ENCODE measurements around the gene EEA1.

EEA1 gene

GRCh38 chr12:92951006-92951405, 21.9 kb upstream of the EEA1 start:
- no peaks in the 10 kb centered on the region for H3K27me3 ChIP-seq (ENCODE audit: control insufficient read depth, insufficient read depth, low read length)
- H3K4me3 ChIP-seq (ENCODE audit: low read length), result no peak overlapping the region
- H3K4me1 ChIP-seq (ENCODE audit: control insufficient read depth, insufficient read depth, low read length), result no peaks in the 10 kb centered on the region
- no peak overlapping the region for H3K27ac ChIP-seq (ENCODE audit: low read depth, low read length)
- H3K9ac ChIP-seq (ENCODE audit: low read length), result no peak overlapping the region
- no peaks in the 10 kb centered on the region for H3K36me3 ChIP-seq (ENCODE audit: control insufficient read depth, insufficient read depth, low read length)

- H3K9ac ChIP-seq (ENCODE audit: low read length), result no peak overlapping the region
- H3K27ac ChIP-seq (ENCODE audit: low read depth, low read length), result no peak overlapping the region
- H3K4me3 ChIP-seq (ENCODE audit: low read length), result no peak overlapping the region
- H3K4me1 ChIP-seq (ENCODE audit: control insufficient read depth, insufficient read depth, low read length), result no peaks in the 10 kb centered on the region
- H3K27me3 ChIP-seq (ENCODE audit: control insufficient read depth, insufficient read depth, low read length), result no peaks in the 10 kb centered on the region
- H3K36me3 ChIP-seq (ENCODE audit: control insufficient read depth, insufficient read depth, low read length), result no peaks in the 10 kb centered on the region
Observed at GRCh38 chr12:92950011-92950410, 20.9 kb upstream of the EEA1 start.

- H3K36me3 ChIP-seq (ENCODE audit: control insufficient read depth, insufficient read depth, low read length), result no peaks in the 10 kb centered on the region
- no peaks in the 10 kb centered on the region for H3K27me3 ChIP-seq (ENCODE audit: control insufficient read depth, insufficient read depth, low read length)
- no peak overlapping the region for H3K9ac ChIP-seq (ENCODE audit: low read length)
- no peak overlapping the region for H3K4me3 ChIP-seq (ENCODE audit: low read length)
- no peaks in the 10 kb centered on the region for H3K4me1 ChIP-seq (ENCODE audit: control insufficient read depth, insufficient read depth, low read length)
- no peak overlapping the region for H3K27ac ChIP-seq (ENCODE audit: low read depth, low read length)
Observed at GRCh38 chr12:92949466-92949865, 20.4 kb upstream of the EEA1 start.

GRCh38 chr12:92947589-92948215, 18.6 kb upstream of the EEA1 start:
- Histone ChIP-seq H3K4me1 (ENCODE audit: control insufficient read depth, insufficient read depth, low read length) (no peaks in the 10 kb centered on the region), H3K27ac (ENCODE audit: low read depth, low read length) (no peak overlapping the region)

GRCh38 chr12:92945659-92946220, 16.6 kb upstream of the EEA1 start:
- H3K4me3 ChIP-seq (ENCODE audit: low read length), result no peak overlapping the region
- no peak overlapping the region for H3K9ac ChIP-seq (ENCODE audit: low read length)
- no peaks in the 10 kb centered on the region for H3K36me3 ChIP-seq (ENCODE audit: control insufficient read depth, insufficient read depth, low read length)
- no peak overlapping the region for H3K27ac ChIP-seq (ENCODE audit: low read depth, low read length)
- no peaks in the 10 kb centered on the region for H3K4me1 ChIP-seq (ENCODE audit: control insufficient read depth, insufficient read depth, low read length)
- H3K27me3 ChIP-seq (ENCODE audit: control insufficient read depth, insufficient read depth, low read length), result no peaks in the 10 kb centered on the region

More at GRCh38 chr12:92947589-92948215, 18.6 kb upstream of the EEA1 start:
- H3K36me3 ChIP-seq (ENCODE audit: control insufficient read depth, insufficient read depth, low read length), result no peaks in the 10 kb centered on the region
- no peak overlapping the region for H3K4me3 ChIP-seq (ENCODE audit: low read length)
- H3K9ac ChIP-seq (ENCODE audit: low read length), result no peak overlapping the region
- H3K27me3 ChIP-seq (ENCODE audit: control insufficient read depth, insufficient read depth, low read length), result no peaks in the 10 kb centered on the region

- no peak overlapping the region for H3K4me3 ChIP-seq (ENCODE audit: low read length)
- H3K27ac ChIP-seq (ENCODE audit: low read depth, low read length), result no peak overlapping the region
- H3K36me3 ChIP-seq (ENCODE audit: control insufficient read depth, insufficient read depth, low read length), result no peaks in the 10 kb centered on the region
- H3K4me1 ChIP-seq (ENCODE audit: control insufficient read depth, insufficient read depth, low read length), result no peaks in the 10 kb centered on the region
- no peak overlapping the region for H3K9ac ChIP-seq (ENCODE audit: low read length)
- no peaks in the 10 kb centered on the region for H3K27me3 ChIP-seq (ENCODE audit: control insufficient read depth, insufficient read depth, low read length)
Observed at GRCh38 chr12:92943482-92944250, 14.6 kb upstream of the EEA1 start.

- H3K4me3 ChIP-seq (ENCODE audit: low read length), result no peak overlapping the region
- H3K9ac ChIP-seq (ENCODE audit: low read length), result no peak overlapping the region
Observed at GRCh38 chr12:92942905-92943304, 13.8 kb upstream of the EEA1 start.

GRCh38 chr12:92939116-92939515, 10.0 kb upstream of the EEA1 start:
- H3K27ac ChIP-seq (ENCODE audit: low read depth, low read length), result no peak overlapping the region
- no peak overlapping the region for H3K9ac ChIP-seq (ENCODE audit: low read length)

More at GRCh38 chr12:92942905-92943304, 13.8 kb upstream of the EEA1 start:
- no peaks in the 10 kb centered on the region for H3K4me1 ChIP-seq (ENCODE audit: control insufficient read depth, insufficient read depth, low read length)
- no peaks in the 10 kb centered on the region for H3K36me3 ChIP-seq (ENCODE audit: control insufficient read depth, insufficient read depth, low read length)
- no peaks in the 10 kb centered on the region for H3K27me3 ChIP-seq (ENCODE audit: control insufficient read depth, insufficient read depth, low read length)
- no peak overlapping the region for H3K27ac ChIP-seq (ENCODE audit: low read depth, low read length)

GRCh38 chr12:92938638-92939037, 9.5 kb upstream of the EEA1 start:
- no peaks in the 10 kb centered on the region for H3K27me3 ChIP-seq (ENCODE audit: control insufficient read depth, insufficient read depth, low read length)
- no peak overlapping the region for H3K9ac ChIP-seq (ENCODE audit: low read length)
- no peaks in the 10 kb centered on the region for H3K4me1 ChIP-seq (ENCODE audit: control insufficient read depth, insufficient read depth, low read length)
- H3K27ac ChIP-seq (ENCODE audit: low read depth, low read length), result no peak overlapping the region
- no peaks in the 10 kb centered on the region for H3K36me3 ChIP-seq (ENCODE audit: control insufficient read depth, insufficient read depth, low read length)
- H3K4me3 ChIP-seq (ENCODE audit: low read length), result no peak overlapping the region

More at GRCh38 chr12:92939116-92939515, 10.0 kb upstream of the EEA1 start:
- Histone ChIP-seq H3K4me3 (ENCODE audit: low read length) (no peak overlapping the region), H3K36me3 (ENCODE audit: control insufficient read depth, insufficient read depth, low read length) (no peaks in the 10 kb centered on the region), H3K4me1 (ENCODE audit: control insufficient read depth, insufficient read depth, low read length) (no peaks in the 10 kb centered on the region), H3K27me3 (ENCODE audit: control insufficient read depth, insufficient read depth, low read length) (no peaks in the 10 kb centered on the region)

GRCh38 chr12:92938018-92938417, 8.9 kb upstream of the EEA1 start:
- no peaks in the 10 kb centered on the region for H3K4me1 ChIP-seq (ENCODE audit: control insufficient read depth, insufficient read depth, low read length)
- no peak overlapping the region for H3K27ac ChIP-seq (ENCODE audit: low read depth, low read length)
- no peaks in the 10 kb centered on the region for H3K27me3 ChIP-seq (ENCODE audit: control insufficient read depth, insufficient read depth, low read length)
- H3K9ac ChIP-seq (ENCODE audit: low read length), result no peak overlapping the region
- H3K36me3 ChIP-seq (ENCODE audit: control insufficient read depth, insufficient read depth, low read length), result no peaks in the 10 kb centered on the region
- no peak overlapping the region for H3K4me3 ChIP-seq (ENCODE audit: low read length)

GRCh38 chr12:92933606-92934005, 4.5 kb upstream of the EEA1 start:
- H3K4me1 ChIP-seq (ENCODE audit: control insufficient read depth, insufficient read depth, low read length), result peaks cover 3% of the 10 kb centered on the region
- no peaks in the 10 kb centered on the region for H3K36me3 ChIP-seq (ENCODE audit: control insufficient read depth, insufficient read depth, low read length)
- H3K27me3 ChIP-seq (ENCODE audit: control insufficient read depth, insufficient read depth, low read length), result no peaks in the 10 kb centered on the region
- no peak overlapping the region for H3K9ac ChIP-seq (ENCODE audit: low read length)
- no peak overlapping the region for H3K4me3 ChIP-seq (ENCODE audit: low read length)
- no peak overlapping the region for H3K27ac ChIP-seq (ENCODE audit: low read depth, low read length)

GRCh38 chr12:92930421-92930820, 1.3 kb upstream of the EEA1 start:
- peak overlapping the region; percentile 86 for H3K4me3 ChIP-seq (ENCODE audit: low read length)

More at GRCh38 chr12:92930421-92930820, 1.3 kb upstream of the EEA1 start:
- H3K9ac ChIP-seq (ENCODE audit: low read length), result no peak overlapping the region
- H3K36me3 ChIP-seq (ENCODE audit: control insufficient read depth, insufficient read depth, low read length), result no peaks in the 10 kb centered on the region
- peaks cover 15% of the 10 kb centered on the region for H3K4me1 ChIP-seq (ENCODE audit: control insufficient read depth, insufficient read depth, low read length)
- H3K27me3 ChIP-seq (ENCODE audit: control insufficient read depth, insufficient read depth, low read length), result no peaks in the 10 kb centered on the region
- no peak overlapping the region for H3K27ac ChIP-seq (ENCODE audit: low read depth, low read length)
